GM23338 (cell line): Measurements from ENCODE around the gene GNB1L.

Experiments
- EZH2 ChIP-seq: fragments of 200-600 bp; sonication (generic); IDR thresholded peaks from one replicate; pipeline ENCODE4 v1.8.0; 2017; ENCODE audit warnings: antibody characterized with exemption, mild to moderate bottlenecking, low read depth; ENCODE audit not compliant: unreplicated experiment
- EZH2phosphoT487 ChIP-seq: fragments of 200-600 bp; sonication (generic); IDR thresholded peaks from one replicate; pipeline ENCODE4 v1.8.1; 2018; ENCODE audit warnings: antibody characterized with exemption; ENCODE audit not compliant: unreplicated experiment
- TF ChIP-seq, protein P1 (sequence below), 2 experiments: fragments of 200-600 bp in 1 of 2; sonication (generic) in 1 of 2; conservative IDR thresholded peaks; 2 replicates each; pipeline versions ENCODE4 v1.5.1 to v1.6.1; 2016 to 2017; ENCODE audit warnings: antibody characterized with exemption in 2 of 2, low read depth in 2 of 2, mild to moderate bottlenecking in 2 of 2, moderate library complexity in 1 of 2
- TF ChIP-seq, protein P2 (sequence below): IDR thresholded peaks from 2 replicates; pipeline ENCODE4 v1.6.1; 2016; ENCODE audit warnings: antibody characterized with exemption

DNA sequence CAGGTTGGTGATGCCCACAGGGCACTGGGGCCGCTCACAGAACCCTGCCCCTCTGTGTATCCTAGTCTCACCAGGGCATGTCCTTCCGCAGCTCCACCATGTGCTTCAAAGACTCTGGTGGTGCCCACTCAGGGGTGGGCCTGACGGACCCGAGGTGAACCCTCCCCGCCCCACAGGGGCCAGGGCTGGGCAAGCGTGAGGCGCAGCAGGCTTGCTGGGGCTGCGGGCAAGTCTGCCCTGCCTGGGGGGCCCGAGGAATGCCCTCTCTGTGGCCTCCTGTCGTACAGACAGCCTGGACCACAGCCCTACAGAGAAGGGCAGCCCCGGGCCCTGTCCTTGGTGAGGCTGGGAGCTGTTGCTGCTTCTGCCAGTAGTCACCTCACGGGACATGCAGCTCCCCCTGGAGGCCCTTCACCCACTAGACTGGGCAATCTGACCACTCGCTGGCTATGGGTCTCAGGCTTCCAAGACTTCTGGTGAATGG lies 53.9 kb downstream of the GNB1L start:
- TF ChIP-seq, protein P1, sequence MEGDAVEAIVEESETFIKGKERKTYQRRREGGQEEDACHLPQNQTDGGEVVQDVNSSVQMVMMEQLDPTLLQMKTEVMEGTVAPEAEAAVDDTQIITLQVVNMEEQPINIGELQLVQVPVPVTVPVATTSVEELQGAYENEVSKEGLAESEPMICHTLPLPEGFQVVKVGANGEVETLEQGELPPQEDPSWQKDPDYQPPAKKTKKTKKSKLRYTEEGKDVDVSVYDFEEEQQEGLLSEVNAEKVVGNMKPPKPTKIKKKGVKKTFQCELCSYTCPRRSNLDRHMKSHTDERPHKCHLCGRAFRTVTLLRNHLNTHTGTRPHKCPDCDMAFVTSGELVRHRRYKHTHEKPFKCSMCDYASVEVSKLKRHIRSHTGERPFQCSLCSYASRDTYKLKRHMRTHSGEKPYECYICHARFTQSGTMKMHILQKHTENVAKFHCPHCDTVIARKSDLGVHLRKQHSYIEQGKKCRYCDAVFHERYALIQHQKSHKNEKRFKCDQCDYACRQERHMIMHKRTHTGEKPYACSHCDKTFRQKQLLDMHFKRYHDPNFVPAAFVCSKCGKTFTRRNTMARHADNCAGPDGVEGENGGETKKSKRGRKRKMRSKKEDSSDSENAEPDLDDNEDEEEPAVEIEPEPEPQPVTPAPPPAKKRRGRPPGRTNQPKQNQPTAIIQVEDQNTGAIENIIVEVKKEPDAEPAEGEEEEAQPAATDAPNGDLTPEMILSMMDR (conservative IDR thresholded peaks at IDR 0.05; ENCODE audit: low read depth in 2 of 2), result peak; percentile 38 to 63; a peak in 3 of 4 replicates
- TF ChIP-seq EZH2, result no peak
- no peak for TF ChIP-seq EZH2phosphoT487
- TF ChIP-seq, protein P2, sequence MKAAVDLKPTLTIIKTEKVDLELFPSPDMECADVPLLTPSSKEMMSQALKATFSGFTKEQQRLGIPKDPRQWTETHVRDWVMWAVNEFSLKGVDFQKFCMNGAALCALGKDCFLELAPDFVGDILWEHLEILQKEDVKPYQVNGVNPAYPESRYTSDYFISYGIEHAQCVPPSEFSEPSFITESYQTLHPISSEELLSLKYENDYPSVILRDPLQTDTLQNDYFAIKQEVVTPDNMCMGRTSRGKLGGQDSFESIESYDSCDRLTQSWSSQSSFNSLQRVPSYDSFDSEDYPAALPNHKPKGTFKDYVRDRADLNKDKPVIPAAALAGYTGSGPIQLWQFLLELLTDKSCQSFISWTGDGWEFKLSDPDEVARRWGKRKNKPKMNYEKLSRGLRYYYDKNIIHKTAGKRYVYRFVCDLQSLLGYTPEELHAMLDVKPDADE, result no peak
